Stimulated activated effector memory CD8-positive, alpha-beta T cell treated with anti-CD3 and anti-CD28 coated beads, Interleukin-12 subunit alpha, Interleukin-12 subunit beta, amount 100 ng/mL, for 72 hours (primary cell): ENCODE measurements around the gene ACSS3.
"Not testable (repeated sequence)": the region's sequence is repeated elsewhere in the genome, so short reads cannot be mapped to it uniquely, and the experiment has no call there.

Experiments used
- ATAC-seq: fragments of 150-1000 bp; cut with Tn5 transposase; 2 replicates; pipeline ENCODE4 v1.10.0; 2021
- DNase-seq, 2 donors: peaks; one replicate each; pipeline ENCODE4 v3.0.0; 2021 to 2022; ENCODE audit warnings: low spot score in 2 of 2
- H3K27ac Mint-ChIP-seq: one replicate; pipeline ENCODE4 v1.8.0; 2022; ENCODE audit warnings: mild to moderate bottlenecking, mixed read lengths
- H3K36me3 Mint-ChIP-seq: one replicate; pipeline ENCODE4 v1.8.0; 2022; ENCODE audit warnings: mild to moderate bottlenecking, mixed read lengths
- H3K4me1 Mint-ChIP-seq: one replicate; pipeline ENCODE4 v1.8.0; 2022; ENCODE audit warnings: mixed read lengths
- H3K4me3 Mint-ChIP-seq: one replicate; pipeline ENCODE4 v1.8.0; 2022; ENCODE audit warnings: mild to moderate bottlenecking, mixed read lengths
- H3K9me3 Mint-ChIP-seq: one replicate; pipeline ENCODE4 v1.8.0; 2022; ENCODE audit warnings: mixed read lengths

The ACSS3 gene

DNA sequence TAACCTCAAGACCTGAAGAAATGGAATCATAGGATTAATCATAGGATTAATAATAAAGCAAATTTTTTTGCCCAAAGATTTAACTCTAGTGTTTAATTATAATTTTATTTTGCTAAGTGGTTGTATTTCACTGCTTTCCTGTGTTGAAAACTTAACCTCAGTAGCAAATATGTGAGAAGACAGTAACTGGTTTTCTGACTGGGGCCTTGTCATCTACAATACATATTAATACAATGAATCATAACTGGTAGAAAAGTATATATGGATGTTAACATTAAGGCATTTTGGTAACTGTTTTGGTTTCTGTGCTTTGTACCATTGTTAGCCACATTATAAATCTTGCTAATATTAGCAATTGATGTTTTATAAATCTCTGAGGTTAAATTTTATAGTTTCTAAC lies 92.2 kb downstream of the ACSS3 start:
- Mint-ChIP-seq H3K9me3 (peaks cover 2% of the 10 kb centered on the region), H3K27ac (no peak overlapping the region), H3K4me1 (no peaks in the 10 kb centered on the region), H3K36me3 (no peaks in the 10 kb centered on the region), H3K4me3 (no peak overlapping the region)
- DNase-seq = no peak
- no peak for ATAC-seq

DNA sequence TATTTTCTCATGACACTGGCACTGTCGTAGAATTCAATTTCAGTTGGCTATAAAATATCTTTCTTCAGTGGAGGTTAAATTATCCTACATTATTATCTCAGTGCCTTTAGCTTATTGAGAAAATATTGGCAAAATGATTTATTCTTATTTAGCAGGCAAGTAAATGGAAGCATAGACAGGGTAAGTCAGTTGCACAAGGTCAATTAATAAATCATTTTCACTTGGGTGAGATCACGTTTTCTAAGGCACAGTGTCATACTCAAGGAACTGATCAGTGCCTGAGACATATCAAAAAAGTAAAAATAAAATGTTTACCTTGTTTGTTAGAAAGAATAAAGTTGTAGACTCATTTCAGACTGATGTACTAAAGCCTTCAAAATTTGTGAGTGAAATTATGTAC lies 95.0 kb downstream of the ACSS3 start:
- Mint-ChIP-seq H3K4me1 (no peaks in the 10 kb centered on the region), H3K27ac (no peak overlapping the region), H3K36me3 (no peaks in the 10 kb centered on the region), H3K4me3 (no peak overlapping the region), H3K9me3 (peaks cover 11% of the 10 kb centered on the region)
- DNase-seq = no peak
- ATAC-seq = no peak

DNA sequence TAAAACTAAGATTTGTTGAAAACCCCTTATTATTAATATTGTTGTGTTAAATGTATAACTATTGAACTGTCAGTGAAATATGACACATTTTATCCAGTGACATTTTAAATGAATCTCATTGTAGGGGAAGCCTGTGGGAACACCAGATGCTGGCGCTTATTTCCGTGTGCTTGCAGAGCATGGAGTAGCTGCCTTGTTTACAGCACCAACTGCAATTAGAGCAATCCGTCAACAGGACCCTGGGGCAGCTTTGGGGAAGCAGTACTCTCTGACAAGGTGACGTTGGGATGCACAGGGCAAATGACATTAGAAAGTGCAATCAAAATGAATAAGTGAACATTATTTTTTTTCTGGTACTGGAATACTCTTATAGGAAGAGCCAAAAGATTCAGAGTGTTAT lies 96.8 kb downstream of the ACSS3 start:
- Mint-ChIP-seq H3K4me3 (no peak overlapping the region), H3K9me3 (peaks cover 11% of the 10 kb centered on the region), H3K27ac (no peak overlapping the region), H3K4me1 (no peaks in the 10 kb centered on the region), H3K36me3 (no peaks in the 10 kb centered on the region)
- DNase-seq (no peak), ATAC-seq (no peak)

DNA sequence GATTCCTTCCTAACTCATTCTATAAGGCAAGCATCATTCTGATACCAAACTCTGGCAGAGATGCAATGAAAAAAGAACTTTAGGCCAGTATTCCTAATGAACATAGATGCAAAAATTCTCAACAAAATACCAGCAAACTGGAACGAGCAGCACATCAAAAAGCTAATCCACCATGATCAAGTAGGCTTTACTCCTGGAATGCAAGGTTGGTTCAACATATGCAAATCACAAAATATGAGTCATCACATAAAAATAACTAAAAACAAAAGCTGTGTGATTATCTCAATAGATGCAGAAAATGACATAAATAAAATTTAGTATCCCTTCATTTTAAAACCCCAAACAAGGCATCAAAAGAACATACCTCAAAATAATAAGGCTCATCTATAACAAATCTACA lies 98.9 kb downstream of the ACSS3 start:
- no peak for ATAC-seq
- Mint-ChIP-seq H3K4me3 (no peak overlapping the region), H3K9me3 (peaks cover 13% of the 10 kb centered on the region), H3K27ac (no peak overlapping the region), H3K4me1 (no peaks in the 10 kb centered on the region), H3K36me3 (no peaks in the 10 kb centered on the region)
- DNase-seq = no peak

DNA sequence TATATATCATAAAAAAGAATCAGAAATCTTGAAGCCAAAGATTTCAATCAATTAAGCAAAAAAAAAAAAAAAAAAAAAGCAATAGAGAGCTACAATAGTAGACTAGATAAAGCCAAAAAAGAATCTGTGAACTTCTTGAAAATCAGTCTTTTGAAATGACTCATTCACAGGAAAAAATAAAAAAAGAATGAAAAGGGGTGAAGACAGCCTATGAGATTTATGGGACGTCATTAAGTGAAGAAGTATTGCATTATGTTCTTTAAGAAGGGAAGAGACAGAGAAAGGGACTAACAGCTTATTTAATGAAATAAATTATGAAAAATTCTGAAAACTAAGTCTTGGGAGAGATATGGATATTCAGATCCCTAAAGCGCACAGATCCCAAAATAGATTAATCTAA lies 103.8 kb downstream of the ACSS3 start:
- DNase-seq (no peak), ATAC-seq (no peak)
- Mint-ChIP-seq H3K4me1 (no peaks in the 10 kb centered on the region), H3K4me3 (no peak overlapping the region), H3K27ac (no peak overlapping the region), H3K9me3 (peaks cover 6% of the 10 kb centered on the region), H3K36me3 (no peaks in the 10 kb centered on the region)

DNA sequence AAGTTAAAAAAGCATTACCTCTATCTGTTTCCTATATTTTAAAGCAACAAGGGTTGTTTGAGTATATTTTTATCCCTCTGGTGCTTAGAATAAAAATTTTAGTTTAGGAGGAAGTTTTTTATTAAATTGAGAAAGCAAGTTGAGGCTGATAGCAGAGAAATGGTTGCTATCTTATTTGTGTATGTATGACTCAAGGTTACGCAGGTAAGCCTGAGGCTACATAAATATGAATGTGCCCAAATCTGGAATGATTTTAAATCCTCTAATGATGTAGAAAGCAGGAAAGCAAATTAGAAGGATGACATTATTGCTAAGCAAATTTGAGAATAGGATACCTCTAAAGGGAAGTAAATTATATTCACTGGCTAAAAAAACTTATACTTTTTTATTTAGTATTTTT lies 109.8 kb downstream of the ACSS3 start:
- Mint-ChIP-seq H3K27ac (no peak overlapping the region), H3K4me1 (no peaks in the 10 kb centered on the region), H3K4me3 (no peak overlapping the region), H3K36me3 (no peaks in the 10 kb centered on the region), H3K9me3 (peaks cover 16% of the 10 kb centered on the region)
- ATAC-seq (no peak), DNase-seq (no peak)

DNA sequence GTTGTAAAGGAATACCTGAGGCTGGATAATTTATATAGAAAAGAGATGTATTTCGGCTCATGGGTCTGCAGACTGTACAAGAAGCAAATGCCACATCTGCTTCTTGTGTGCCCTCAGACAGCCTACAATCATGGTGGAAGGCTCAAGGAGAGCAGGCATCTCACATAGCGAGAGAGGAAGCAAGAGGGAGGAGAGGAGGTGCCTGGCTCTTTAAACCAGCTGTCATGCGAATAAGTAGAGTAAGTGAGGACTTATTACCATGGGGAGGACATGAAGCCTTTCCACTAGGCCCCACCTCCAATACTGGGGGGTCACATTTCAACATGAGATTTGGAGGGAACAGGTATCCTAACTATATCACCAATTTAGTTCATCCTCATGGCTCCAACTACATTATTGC lies 118.7 kb downstream of the ACSS3 start:
- Mint-ChIP-seq H3K4me1 (no peaks in the 10 kb centered on the region), H3K4me3 (no peak overlapping the region), H3K36me3 (no peaks in the 10 kb centered on the region), H3K9me3 (peaks cover 23% of the 10 kb centered on the region), H3K27ac (no peak overlapping the region)
- ATAC-seq (no peak), DNase-seq (no peak)

DNA sequence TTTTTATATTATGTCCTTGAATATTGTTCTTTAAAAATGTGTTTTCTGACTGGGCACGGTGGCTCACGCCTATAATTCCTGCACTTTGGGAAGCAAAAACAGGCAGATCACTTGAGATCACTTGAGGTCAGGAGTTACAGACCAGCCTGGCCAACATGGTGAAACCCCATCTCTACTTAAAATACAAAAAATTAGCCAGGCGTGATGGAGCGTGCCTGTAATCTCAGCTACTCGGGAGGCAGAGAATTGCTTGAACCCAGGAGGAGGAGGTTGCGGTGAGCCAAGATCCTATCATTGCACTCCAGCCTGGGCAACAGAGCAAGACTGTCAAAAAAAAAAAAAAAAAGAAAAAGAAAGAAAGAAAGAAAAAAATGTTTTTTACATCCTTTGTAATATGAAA lies 122.7 kb downstream of the ACSS3 start:
- not testable (repeated sequence) for H3K4me3 Mint-ChIP-seq, H3K27ac Mint-ChIP-seq, DNase-seq, H3K36me3 Mint-ChIP-seq, ATAC-seq, H3K4me1 Mint-ChIP-seq
- peaks cover 17% of the 10 kb centered on the region for H3K9me3 Mint-ChIP-seq

DNA sequence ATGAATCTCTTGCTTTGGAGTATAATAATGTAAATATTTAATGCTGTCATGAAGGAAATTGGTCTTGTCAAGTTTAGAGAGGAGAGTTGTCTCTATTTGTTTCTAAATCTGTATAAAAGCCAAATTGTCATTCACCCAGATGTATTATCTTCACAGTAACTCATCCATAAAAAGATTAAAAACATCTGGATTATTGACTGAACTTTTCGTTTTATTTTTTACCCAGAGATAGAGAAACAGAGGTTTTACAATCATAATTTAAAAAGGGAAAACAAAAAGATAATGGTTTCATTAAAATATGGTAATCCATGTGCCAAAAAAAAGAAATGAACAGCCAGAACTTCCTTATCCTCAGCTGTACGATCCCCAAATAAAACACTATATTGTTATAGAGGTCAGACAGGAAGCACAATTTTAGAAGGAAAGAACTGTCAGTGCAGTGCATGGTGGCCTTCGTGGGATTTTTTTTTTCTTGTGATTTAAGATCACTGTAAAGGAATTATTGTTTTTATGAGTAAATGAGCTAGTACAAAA lies 125.9 kb downstream of the ACSS3 start:
- Mint-ChIP-seq H3K4me1 (no peaks in the 10 kb centered on the region), H3K36me3 (no peaks in the 10 kb centered on the region), H3K9me3 (peaks cover 3% of the 10 kb centered on the region), H3K27ac (no peak overlapping the region), H3K4me3 (no peak overlapping the region)
- no peak for DNase-seq
- ATAC-seq = no peak

DNA sequence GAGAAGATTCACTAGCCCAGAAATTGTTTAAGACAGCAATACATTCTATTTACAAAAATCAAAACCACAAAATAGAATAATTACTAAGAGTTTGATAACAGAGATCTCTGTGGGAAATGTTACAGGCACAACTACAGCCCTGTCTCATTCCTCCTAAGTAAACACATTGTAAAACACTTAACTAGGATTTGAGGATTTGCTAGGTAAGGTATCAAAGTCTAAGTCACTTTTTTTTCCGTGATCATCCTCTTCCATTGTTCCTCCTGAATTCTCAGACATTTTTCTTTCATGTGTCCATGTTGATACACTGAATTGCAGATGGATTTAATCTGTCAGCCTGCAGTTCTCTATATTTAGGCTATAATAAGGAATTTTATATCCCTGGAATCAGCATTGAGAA lies 127.5 kb downstream of the ACSS3 start:
- ATAC-seq = no peak
- Mint-ChIP-seq H3K27ac (no peak overlapping the region), H3K4me3 (no peak overlapping the region), H3K9me3 (peaks cover 3% of the 10 kb centered on the region), H3K36me3 (no peaks in the 10 kb centered on the region), H3K4me1 (no peaks in the 10 kb centered on the region)
- DNase-seq = no peak

DNA sequence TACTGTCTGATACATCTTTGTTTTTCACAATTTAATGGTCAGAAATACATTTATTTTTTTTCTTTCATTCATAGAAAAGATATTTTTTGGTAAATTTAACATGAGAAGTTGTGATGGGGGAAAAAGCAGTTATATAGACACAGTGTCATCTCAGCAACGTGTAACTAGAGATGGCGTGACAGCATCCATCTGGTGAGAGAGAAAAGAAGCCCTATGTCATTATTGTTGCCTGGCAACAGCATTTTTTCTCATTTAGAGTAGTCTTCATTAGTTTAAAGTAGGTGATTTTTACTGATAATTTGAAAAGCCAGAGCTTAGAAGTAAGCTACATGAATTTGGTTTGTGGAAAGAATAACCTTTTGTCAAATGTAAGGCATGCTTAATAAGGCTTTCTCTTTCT lies 128.6 kb downstream of the ACSS3 start:
- H3K27ac Mint-ChIP-seq = no peak overlapping the region
- no peak for ATAC-seq
- no peaks in the 10 kb centered on the region for H3K36me3 Mint-ChIP-seq
- H3K4me3 Mint-ChIP-seq = no peak overlapping the region
- peaks cover 3% of the 10 kb centered on the region for H3K9me3 Mint-ChIP-seq
- H3K4me1 Mint-ChIP-seq = no peaks in the 10 kb centered on the region
- DNase-seq = no peak

DNA sequence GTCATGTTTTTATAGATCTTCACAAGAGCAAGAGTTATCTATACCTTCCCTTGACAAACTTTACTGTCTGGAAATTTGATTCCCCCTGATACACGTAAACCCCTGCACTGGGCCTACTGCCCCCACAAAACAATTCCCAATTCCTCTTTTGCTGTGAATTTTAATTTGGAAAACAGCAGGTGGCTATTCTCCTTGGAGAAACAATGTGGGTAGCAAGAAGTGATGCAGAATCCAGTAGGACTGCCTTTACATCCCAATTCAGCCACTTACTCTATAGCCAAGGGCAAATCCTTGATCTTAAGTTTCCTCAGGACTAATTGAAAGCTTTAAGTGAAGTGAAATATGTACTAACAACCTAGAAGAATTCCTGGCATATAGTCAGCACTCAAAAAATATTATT lies 129.3 kb downstream of the ACSS3 start:
- no peak overlapping the region for H3K4me3 Mint-ChIP-seq
- H3K36me3 Mint-ChIP-seq = no peaks in the 10 kb centered on the region
- ATAC-seq = no peak
- no peak overlapping the region for H3K27ac Mint-ChIP-seq
- no peaks in the 10 kb centered on the region for H3K4me1 Mint-ChIP-seq
- peaks cover 8% of the 10 kb centered on the region for H3K9me3 Mint-ChIP-seq
- no peak for DNase-seq

DNA sequence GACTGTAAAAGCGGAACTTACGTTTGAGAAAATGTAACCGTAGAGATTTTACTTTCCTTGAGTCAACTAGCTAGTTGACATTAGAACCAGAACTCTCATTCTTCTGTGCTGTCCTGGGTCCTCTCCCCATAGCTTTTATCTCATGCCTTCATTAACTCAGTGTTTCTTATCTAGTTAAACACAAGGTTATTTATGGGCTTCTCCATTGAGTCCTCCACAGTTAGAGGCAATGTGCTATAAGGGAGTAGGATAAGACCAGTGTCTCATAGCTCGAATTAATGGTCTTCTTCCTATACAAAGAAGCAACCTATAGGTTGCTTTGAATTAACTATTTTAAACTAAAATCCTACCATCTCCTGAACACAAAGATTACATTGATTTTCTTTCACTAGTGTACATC lies 129.8 kb downstream of the ACSS3 start:
- ATAC-seq (no peak), DNase-seq (no peak)
- no peaks in the 10 kb centered on the region for H3K36me3 Mint-ChIP-seq
- H3K9me3 Mint-ChIP-seq = peaks cover 11% of the 10 kb centered on the region
- no peak overlapping the region for H3K4me3 Mint-ChIP-seq
- H3K27ac Mint-ChIP-seq = no peak overlapping the region
- no peaks in the 10 kb centered on the region for H3K4me1 Mint-ChIP-seq

DNA sequence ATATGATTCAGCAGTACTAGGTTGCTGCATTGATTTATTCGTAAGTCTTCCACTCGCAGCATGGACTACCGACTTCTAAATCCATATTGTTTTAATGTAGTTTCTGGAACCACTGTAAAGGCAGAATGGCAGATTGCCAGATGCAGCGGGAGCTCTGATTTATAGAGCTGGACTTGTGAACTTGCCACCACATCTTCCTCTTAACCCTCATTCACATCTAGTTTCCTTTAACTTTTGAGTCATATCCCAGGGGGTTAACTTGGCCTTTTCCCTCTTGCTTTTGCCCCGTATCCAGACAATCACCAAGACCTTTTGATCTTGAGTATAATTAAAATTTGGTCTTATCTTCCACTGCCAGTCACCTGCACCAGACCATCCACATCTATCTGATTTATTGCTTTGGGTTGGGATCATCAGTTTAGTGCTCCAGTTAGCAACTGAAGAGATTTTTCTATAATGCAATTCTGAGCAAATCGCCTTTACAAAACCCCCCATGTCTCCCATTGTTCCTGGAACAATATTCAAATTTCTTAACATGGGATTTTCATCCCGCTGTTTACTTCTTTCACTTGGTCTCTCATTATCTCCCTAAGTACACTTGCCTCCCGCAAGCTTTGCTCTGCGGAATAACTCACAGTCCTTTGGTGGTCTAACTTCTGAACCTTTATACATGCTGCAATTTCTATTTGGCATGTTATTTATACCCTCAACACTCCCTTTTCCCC lies 130.5 kb downstream of the ACSS3 start:
- no peaks in the 10 kb centered on the region for H3K4me1 Mint-ChIP-seq
- H3K27ac Mint-ChIP-seq = no peak overlapping the region
- no peak for ATAC-seq
- H3K4me3 Mint-ChIP-seq = no peak overlapping the region
- no peaks in the 10 kb centered on the region for H3K36me3 Mint-ChIP-seq
- H3K9me3 Mint-ChIP-seq = peaks cover 11% of the 10 kb centered on the region
- DNase-seq = no peak

DNA sequence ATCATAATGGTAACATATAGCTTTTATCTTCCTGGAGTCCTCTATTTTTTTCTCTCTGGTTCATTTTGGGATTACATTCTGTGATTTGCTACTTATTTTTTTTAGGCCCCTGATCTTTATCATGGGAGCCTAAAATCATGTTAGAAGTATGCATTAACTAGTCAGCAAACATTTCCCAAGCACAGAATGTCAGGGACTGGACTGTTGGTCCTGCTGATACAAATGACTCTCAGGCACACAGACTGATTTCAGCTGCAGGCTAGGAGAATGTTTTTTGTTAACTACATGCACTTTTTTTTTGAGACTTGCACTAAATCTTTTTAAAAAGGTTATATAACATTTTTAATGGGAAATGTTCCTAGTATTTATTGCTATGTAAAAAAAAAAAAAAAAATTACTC lies 131.1 kb downstream of the ACSS3 start:
- no peak overlapping the region for H3K4me3 Mint-ChIP-seq
- DNase-seq = no peak
- ATAC-seq = no peak

DNA sequence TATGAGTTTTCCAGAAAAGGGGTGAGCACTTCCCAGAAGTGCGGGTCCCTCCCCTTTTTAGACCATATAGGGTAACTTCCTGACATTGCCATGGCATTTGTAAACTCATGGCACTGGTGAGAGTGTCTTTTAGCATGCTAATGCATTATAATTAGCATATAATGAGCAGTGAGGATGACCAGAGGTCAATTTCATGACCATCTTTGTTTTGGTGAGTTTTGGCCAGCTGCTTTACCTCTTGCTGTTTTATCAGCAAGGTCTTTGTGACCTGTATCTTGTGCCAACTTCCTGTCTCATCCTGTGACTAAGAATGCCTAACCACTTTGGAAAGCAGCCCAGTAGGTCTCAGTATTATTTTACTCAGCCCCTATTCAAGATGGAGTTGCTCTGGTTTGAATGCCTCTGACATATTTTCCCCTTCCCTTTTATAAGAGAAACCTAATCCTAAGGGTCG lies 131.9 kb downstream of the ACSS3 start:
- peaks cover 16% of the 10 kb centered on the region for H3K9me3 Mint-ChIP-seq
- DNase-seq, H3K36me3 Mint-ChIP-seq, H3K27ac Mint-ChIP-seq, H3K4me3 Mint-ChIP-seq, ATAC-seq, H3K4me1 Mint-ChIP-seq: not testable (repeated sequence)

More for the DNA sequence above, 131.1 kb downstream of the ACSS3 start:
- Mint-ChIP-seq H3K27ac (no peak overlapping the region), H3K36me3 (no peaks in the 10 kb centered on the region), H3K9me3 (peaks cover 16% of the 10 kb centered on the region), H3K4me1 (no peaks in the 10 kb centered on the region)
